ENCODE results near the gene MARVELD1. TPM values are rescaled to one million over a fixed set of nuclear protein-coding genes. Genes with fewer than 3 reads are reported as not detected.

MARVELD1 gene
- total and polyA plus RNA-seq, 2 of the 8 experiments (the other 6 are each of a cell fraction or from before 2014, with no cell fraction given): 28.1 to 37.3 TPM

GRCh38 chr10:97755718-97756117 lies 42.2 kb downstream of the MARVELD1 start:
- no peak overlapping the region for H3K14ac ChIP-seq (ENCODE audit: insufficient read length)
- no peaks in the 10 kb centered on the region for H3K9me3 ChIP-seq (ENCODE audit: insufficient read depth in 2 of 2, low read depth in 1 of 2, low read length in 1 of 2)
- H3K4ac ChIP-seq (replicated peaks; ENCODE audit: insufficient read length, low read depth, low read length): no peak overlapping the region
- no peak overlapping the region for H2BK20ac ChIP-seq (ENCODE audit: low read length)
- no peaks in the 10 kb centered on the region for H3K79me2 ChIP-seq (ENCODE audit: control insufficient read depth in 1 of 2, insufficient read depth in 2 of 2, low read length in 2 of 2)
- DNase-seq (ENCODE audit: low read depth in 1 of 2, low spot score in 2 of 2) (no peak), FAIRE-seq (no peak)
- H3K56ac ChIP-seq (replicated peaks; ENCODE audit: insufficient read length, low read depth, low read length): no peak overlapping the region
- H3K4me1 ChIP-seq (replicated peaks in 1 of 4; ENCODE audit: control insufficient read depth in 3 of 4, insufficient read depth in 4 of 4, low read length in 3 of 4): 0 out of 7 replicates have a peak, but pooled peaks cover 0 to 2% (median 0%) of the 10 kb centered on the region in 4 experiments
- WGBS, 2 experiments (ENCODE audit: extremely low coverage in 1 of 2, insufficient coverage in 1 of 2, insufficient read length in 1 of 2, insufficient replicate concordance in 2 of 2, low coverage in 1 of 2, low lambda C conversion rate in 2 of 2, missing lambda C conversion rate in 1 of 2): 100% methylated on average over 6 of the region's 6 CpGs; no CpG with 5 or more reads in 1 of the 2 experiments
- no peak overlapping the region; the same call in 1 of the 2 replicates for H4K8ac ChIP-seq (ENCODE audit: extremely low read depth, insufficient read depth, low read length)
- no peak overlapping the region for H2BK120ac ChIP-seq (replicated peaks; ENCODE audit: low read depth, low read length)
- H2BK5ac ChIP-seq (ENCODE audit: low read depth, low read length): no peak overlapping the region
- H3K79me1 ChIP-seq (ENCODE audit: low read depth, low read length): no peaks in the 10 kb centered on the region; the same call in 1 of the 2 replicates
- no peak overlapping the region for H3K4me2 ChIP-seq (ENCODE audit: insufficient read depth in 1 of 2, low read depth in 2 of 2, low read length in 2 of 2)
- no peak overlapping the region for H3K27ac ChIP-seq (ENCODE audit: low read depth, low read length)
- H4K20me1 ChIP-seq (replicated peaks in 1 of 2; ENCODE audit: control insufficient read depth in 1 of 2, insufficient read depth in 2 of 2, low read length in 2 of 2): peaks cover 1 to 8% of the 10 kb centered on the region in 2 experiments
- H4K5ac ChIP-seq (ENCODE audit: insufficient read length, low read depth, low read length): no peak overlapping the region
- no peaks in the 10 kb centered on the region for H3K27me3 ChIP-seq (replicated peaks in 1 of 4; ENCODE audit: control insufficient read depth in 3 of 4, extremely low read depth in 1 of 4, insufficient read depth in 3 of 4, low read length in 3 of 4)
- no peak overlapping the region for H3K4me3 ChIP-seq (ENCODE audit: extremely low read depth in 1 of 4, insufficient read depth in 2 of 4, low read depth in 3 of 4, low read length in 4 of 4)
- H2AFZ ChIP-seq (ENCODE audit: low read length): no peak overlapping the region
- H2BK15ac ChIP-seq (ENCODE audit: low read length): no peak overlapping the region
- H3K23me2 ChIP-seq (ENCODE audit: low read depth, low read length): no peaks in the 10 kb centered on the region
- no peak overlapping the region for H3K23ac ChIP-seq (ENCODE audit: insufficient read length)
- no peak overlapping the region for H2BK12ac ChIP-seq (ENCODE audit: low read depth, low read length)
- no peak overlapping the region for H4K91ac ChIP-seq (replicated peaks; ENCODE audit: insufficient read length, low read length)
- no peak overlapping the region for H2AK5ac ChIP-seq (ENCODE audit: low read depth, low read length)
- no peak overlapping the region for H3K18ac ChIP-seq (ENCODE audit: extremely low read depth, low read length)
- ChIA-PET CTCF (ENCODE audit: partially characterized antibody) (interaction anchor here (0.8 to 8.5 kb wide), 6 partner anchors 10 to 115 kb away, joined by 3 to 77 read pairs (median 4); no protein-coding TSS in a partner anchor), POLR2A (ENCODE audit: partially characterized antibody) (interaction anchor here (1.0 to 2.3 kb wide), 3 partner anchors 8 to 19 kb away, joined by 4 to 6 read pairs (median 6); partner anchors contain the start of gene ZFYVE27)
- H3K36me3 ChIP-seq (ENCODE audit: control insufficient read depth in 2 of 4, insufficient read depth in 4 of 4, low read length in 3 of 4): peaks cover 11 to 45% (median 44%) of the 10 kb centered on the region in 4 experiments
- H3K9ac ChIP-seq (replicated peaks in 1 of 4; ENCODE audit: extremely low read depth in 1 of 4, low read depth in 3 of 4, low read length in 3 of 4): no peak overlapping the region
- TF ChIP-seq TAF7 (optimal IDR thresholded peaks at IDR 0.05; ENCODE audit: borderline replicate concordance, low read depth, low read length): no peak
- TF ChIP-seq EGR1 (IDR thresholded peaks at IDR 0.05; ENCODE audit: borderline replicate concordance, low read depth, low read length): no peak
- no peak for TF ChIP-seq TAF1 (IDR thresholded peaks at IDR 0.05; ENCODE audit: low read depth, low read length)
- no peak for TF ChIP-seq CBX5 (IDR thresholded peaks at IDR 0.05; ENCODE audit: low read depth, low read length)
- no peak for TF ChIP-seq SIX5 (IDR thresholded peaks at IDR 0.05; ENCODE audit: low read depth, low read length)
- TF ChIP-seq CTBP2 (IDR thresholded peaks at IDR 0.05; ENCODE audit: borderline replicate concordance, insufficient read depth, insufficient read length, low read length): no peak
- no peak for TF ChIP-seq BRCA1 (IDR thresholded peaks at IDR 0.05; ENCODE audit: low read depth, low read length)
- TF ChIP-seq ATF3 (IDR thresholded peaks at IDR 0.05; ENCODE audit: insufficient read depth, low read depth, low read length): no peak
- no peak for TF ChIP-seq POLR2AphosphoS5 (IDR thresholded peaks at IDR 0.05; ENCODE audit: low read depth, low read length)
- no peak for TF ChIP-seq ASH2L (IDR thresholded peaks at IDR 0.05; ENCODE audit: low read length)
